Astrocyte (in vitro differentiated cells and primary cell): ENCODE data around the gene CTIF. TPM values are rescaled to one million over a fixed set of nuclear protein-coding genes. Genes with fewer than 3 reads are reported as not detected.

Experiments used
- DNase-seq: peaks from one replicate; pipeline ENCODE4 v3.0.0-alpha.2; 2010; ENCODE audit warnings: low read depth
- FAIRE-seq: peaks from 2 replicates; lab custom pipeline; 2011; peaks lifted over from hg19 to GRCh38; lab: Jason Lieb, UNC
- H2AFZ ChIP-seq: 2 replicates; pipeline ENCODE4 v1.6.0; 2012; ENCODE audit warnings: low read depth, low read length, inconsistent platforms
- H3K27ac ChIP-seq: 2 replicates; pipeline ENCODE4 v1.5.1; 2011; ENCODE audit warnings: low read depth, low read length, inconsistent platforms
- H3K27me3 ChIP-seq: 2 replicates; pipeline ENCODE4 v1.6.0; 2011; ENCODE audit warnings: low read length, inconsistent platforms; ENCODE audit not compliant: insufficient read depth
- H3K36me3 ChIP-seq: 2 replicates; pipeline ENCODE4 v1.5.1; 2011; ENCODE audit warnings: low read length, inconsistent platforms; ENCODE audit not compliant: insufficient read depth
- H3K4me1 ChIP-seq: 2 replicates; pipeline ENCODE4 v1.5.1; 2011; ENCODE audit warnings: low read length, inconsistent platforms; ENCODE audit not compliant: insufficient read depth
- H3K4me2 ChIP-seq: 2 replicates; pipeline ENCODE4 v1.6.0; 2012; ENCODE audit warnings: low read length, inconsistent platforms
- H3K4me3 ChIP-seq: 2 replicates; pipeline ENCODE4 v1.5.1; 2011; ENCODE audit warnings: low read depth, mild to moderate bottlenecking, low read length, inconsistent platforms; ENCODE audit not compliant: insufficient read depth
- H3K79me2 ChIP-seq: 2 replicates; pipeline ENCODE4 v1.6.0; 2012; ENCODE audit warnings: mild to moderate bottlenecking, low read length, inconsistent platforms; ENCODE audit not compliant: insufficient read depth
- H3K9ac ChIP-seq: 2 replicates; pipeline ENCODE4 v1.6.0; 2012; ENCODE audit warnings: mild to moderate bottlenecking, low read length, inconsistent platforms
- H3K9me3 ChIP-seq: 2 replicates; pipeline ENCODE4 v1.5.1; 2012; ENCODE audit warnings: low read depth, mild to moderate bottlenecking, low read length, inconsistent platforms; ENCODE audit not compliant: insufficient read depth
- H4K20me1 ChIP-seq: 2 replicates; pipeline ENCODE4 v1.6.0; 2012; ENCODE audit warnings: low read length, inconsistent platforms; ENCODE audit not compliant: insufficient read depth
- H3K27ac Mint-ChIP-seq: one replicate; pipeline ENCODE4 v1.8.0; 2021; ENCODE audit warnings: mild to moderate bottlenecking, mixed read lengths; ENCODE audit not compliant: unreplicated experiment
- H3K27me3 Mint-ChIP-seq: one replicate; pipeline ENCODE4 v1.8.0; 2021; ENCODE audit warnings: low read depth, mixed read lengths; ENCODE audit not compliant: unreplicated experiment
- H3K36me3 Mint-ChIP-seq: one replicate; pipeline ENCODE4 v1.8.0; 2021; ENCODE audit warnings: low read depth, mixed read lengths; ENCODE audit not compliant: unreplicated experiment
- H3K4me1 Mint-ChIP-seq: one replicate; pipeline ENCODE4 v1.8.0; 2021; ENCODE audit warnings: low read depth, mixed read lengths; ENCODE audit not compliant: unreplicated experiment
- H3K4me3 Mint-ChIP-seq: one replicate; pipeline ENCODE4 v1.8.0; 2021; ENCODE audit warnings: mild to moderate bottlenecking, moderate library complexity, mixed read lengths; ENCODE audit not compliant: unreplicated experiment
- H3K9me3 Mint-ChIP-seq: one replicate; pipeline ENCODE4 v1.8.0; 2021; ENCODE audit warnings: mild to moderate bottlenecking, mixed read lengths; ENCODE audit not compliant: unreplicated experiment
- EZH2 ChIP-seq: IDR thresholded peaks from 2 replicates; pipeline ENCODE4 v1.6.1; 2012; ENCODE audit warnings: mild to moderate bottlenecking, low read length, inconsistent platforms; ENCODE audit not compliant: insufficient read depth
- total RNA-seq: library from RNA; stranded (reverse); gene quantifications from 2 replicates; pipeline ENCODE4 v1.2.1, GENCODE V29; 2021
- TF ChIP-seq, protein P1 (sequence below): IDR thresholded peaks from 2 replicates; pipeline ENCODE4 v1.5.1; 2011; ENCODE audit warnings: low read depth, mild to moderate bottlenecking, inconsistent platforms, low read length, moderate library complexity; ENCODE audit not compliant: insufficient read depth

CTIF gene
- total RNA-seq, 1 donor from 2014 or later, result 101 TPM

DNA sequence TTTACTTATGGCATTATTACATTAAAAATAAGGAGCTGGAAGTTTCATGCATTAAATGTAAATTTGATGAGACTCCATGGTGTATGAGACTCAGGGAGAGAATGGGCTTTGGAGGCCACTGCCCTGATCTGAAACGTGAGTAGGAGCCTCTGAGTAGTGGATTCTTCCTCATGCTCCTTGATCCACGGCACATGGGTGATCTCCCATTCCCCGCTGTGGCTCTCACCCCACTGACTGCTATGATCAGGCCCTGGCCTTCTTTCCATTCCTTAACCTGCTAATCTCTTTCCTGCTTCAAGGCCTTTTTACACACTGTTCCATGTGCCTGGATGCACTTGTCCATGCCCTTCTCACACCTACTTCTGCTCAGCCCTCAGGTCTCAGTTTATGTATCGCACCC is 343.5 kb downstream of the CTIF start:
- no peak for FAIRE-seq
- no peak overlapping the region for H3K4me3 Mint-ChIP-seq

DNA sequence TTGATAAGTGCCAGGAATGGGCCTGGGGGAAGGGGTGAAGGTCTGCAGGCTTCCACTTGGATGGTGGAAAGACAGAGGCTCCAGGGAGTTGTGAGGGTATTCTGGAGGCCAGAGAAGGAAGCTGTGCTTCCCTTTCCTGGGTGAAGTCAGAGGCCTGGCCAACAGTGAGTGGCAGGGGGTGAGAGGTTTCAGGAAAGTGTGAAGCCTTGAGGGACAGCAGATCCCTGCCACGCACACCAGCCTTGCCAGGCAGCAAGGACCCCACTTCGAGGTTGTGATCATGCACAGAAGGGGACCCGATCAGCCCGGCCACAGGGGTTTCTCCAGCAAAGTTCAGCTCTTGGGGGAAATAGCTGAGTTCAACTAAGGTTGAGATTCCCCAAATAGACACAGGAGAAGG is 345.5 kb downstream of the CTIF start:
- peaks cover 2% of the 10 kb centered on the region for H3K9me3 Mint-ChIP-seq

More for the DNA sequence above, 343.5 kb downstream of the CTIF start:
- DNase-seq, result no peak
- Mint-ChIP-seq H3K36me3 (no peaks in the 10 kb centered on the region), H3K27me3 (peaks cover 19% of the 10 kb centered on the region), H3K4me1 (peaks cover 9% of the 10 kb centered on the region), H3K9me3 (peaks cover 2% of the 10 kb centered on the region), H3K27ac (no peak overlapping the region)
- H3K79me2 ChIP-seq, result no peaks in the 10 kb centered on the region
- H3K4me2 ChIP-seq, result no peak overlapping the region
- peaks cover 11% of the 10 kb centered on the region for H3K4me1 ChIP-seq
- no peak overlapping the region for H3K4me3 ChIP-seq
- H3K27me3 ChIP-seq, result no peaks in the 10 kb centered on the region
- no peaks in the 10 kb centered on the region for H3K36me3 ChIP-seq
- TF ChIP-seq EZH2, result no peak
- TF ChIP-seq, protein P1, sequence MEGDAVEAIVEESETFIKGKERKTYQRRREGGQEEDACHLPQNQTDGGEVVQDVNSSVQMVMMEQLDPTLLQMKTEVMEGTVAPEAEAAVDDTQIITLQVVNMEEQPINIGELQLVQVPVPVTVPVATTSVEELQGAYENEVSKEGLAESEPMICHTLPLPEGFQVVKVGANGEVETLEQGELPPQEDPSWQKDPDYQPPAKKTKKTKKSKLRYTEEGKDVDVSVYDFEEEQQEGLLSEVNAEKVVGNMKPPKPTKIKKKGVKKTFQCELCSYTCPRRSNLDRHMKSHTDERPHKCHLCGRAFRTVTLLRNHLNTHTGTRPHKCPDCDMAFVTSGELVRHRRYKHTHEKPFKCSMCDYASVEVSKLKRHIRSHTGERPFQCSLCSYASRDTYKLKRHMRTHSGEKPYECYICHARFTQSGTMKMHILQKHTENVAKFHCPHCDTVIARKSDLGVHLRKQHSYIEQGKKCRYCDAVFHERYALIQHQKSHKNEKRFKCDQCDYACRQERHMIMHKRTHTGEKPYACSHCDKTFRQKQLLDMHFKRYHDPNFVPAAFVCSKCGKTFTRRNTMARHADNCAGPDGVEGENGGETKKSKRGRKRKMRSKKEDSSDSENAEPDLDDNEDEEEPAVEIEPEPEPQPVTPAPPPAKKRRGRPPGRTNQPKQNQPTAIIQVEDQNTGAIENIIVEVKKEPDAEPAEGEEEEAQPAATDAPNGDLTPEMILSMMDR, result no peak
- no peaks in the 10 kb centered on the region for H4K20me1 ChIP-seq
- no peaks in the 10 kb centered on the region for H3K9me3 ChIP-seq
- H3K27ac ChIP-seq, result no peak overlapping the region
- H2AFZ ChIP-seq, result no peak overlapping the region
- H3K9ac ChIP-seq, result no peak overlapping the region

DNA sequence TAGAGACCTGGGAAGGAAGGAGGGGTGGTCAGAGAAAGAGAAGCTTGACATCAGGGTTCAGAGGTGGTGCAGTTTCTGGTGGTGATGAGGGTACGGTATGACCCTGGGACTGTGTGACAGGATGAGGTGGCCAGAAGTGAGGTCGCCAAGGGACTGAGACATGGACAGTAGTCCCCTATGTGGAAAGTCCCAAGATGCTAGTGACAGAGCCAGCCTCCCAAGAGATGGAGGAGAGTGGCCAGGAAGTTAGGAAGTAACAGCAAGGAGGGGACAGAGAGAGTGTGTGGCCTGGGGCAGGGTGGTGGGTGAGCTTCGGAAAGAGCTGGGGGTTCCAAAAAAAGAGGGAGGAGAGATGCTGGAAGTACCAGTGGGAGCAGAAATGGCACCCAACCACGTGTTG is 345.9 kb downstream of the CTIF start:
- Mint-ChIP-seq H3K4me3 (no peak overlapping the region), H3K9me3 (peaks cover 2% of the 10 kb centered on the region), H3K4me1 (peaks cover 7% of the 10 kb centered on the region), H3K27ac (no peak overlapping the region), H3K36me3 (no peaks in the 10 kb centered on the region), H3K27me3 (peaks cover 19% of the 10 kb centered on the region)
- TF ChIP-seq, protein P1, result no peak
- no peak for TF ChIP-seq EZH2
- Histone ChIP-seq H3K4me3 (no peak overlapping the region), H3K9ac (no peak overlapping the region), H3K27me3 (no peaks in the 10 kb centered on the region), H3K4me1 (no peaks in the 10 kb centered on the region), H3K36me3 (no peaks in the 10 kb centered on the region), H2AFZ (no peak overlapping the region), H3K4me2 (no peak overlapping the region), H3K27ac (no peak overlapping the region), H3K79me2 (no peaks in the 10 kb centered on the region), H3K9me3 (no peaks in the 10 kb centered on the region), H4K20me1 (no peaks in the 10 kb centered on the region)
- no peak for DNase-seq
- FAIRE-seq, result no peak

More for the DNA sequence above, 345.5 kb downstream of the CTIF start:
- Mint-ChIP-seq H3K36me3 (no peaks in the 10 kb centered on the region), H3K27me3 (peaks cover 19% of the 10 kb centered on the region), H3K4me3 (no peak overlapping the region), H3K4me1 (peaks cover 4% of the 10 kb centered on the region), H3K27ac (no peak overlapping the region)
- Histone ChIP-seq H3K4me3 (no peak overlapping the region), H3K4me2 (no peak overlapping the region), H3K27ac (no peak overlapping the region), H3K27me3 (no peaks in the 10 kb centered on the region), H3K4me1 (no peaks in the 10 kb centered on the region), H4K20me1 (no peaks in the 10 kb centered on the region), H3K79me2 (no peaks in the 10 kb centered on the region), H3K36me3 (no peaks in the 10 kb centered on the region), H3K9ac (no peak overlapping the region), H2AFZ (no peak overlapping the region), H3K9me3 (no peaks in the 10 kb centered on the region)
- TF ChIP-seq EZH2, result no peak
- TF ChIP-seq, protein P1, result no peak
- DNase-seq, result no peak
- FAIRE-seq, result no peak
